GM12801 (cell line): ENCODE data around the gene SKA3.

ENCODE experiments used
- TF ChIP-seq, protein P1 (sequence below): IDR thresholded peaks from one replicate; pipeline ENCODE4 v1.5.1; 2011; ENCODE audit warnings: control low read depth; ENCODE audit not compliant: insufficient read length; ENCODE audit errors: extremely low read depth

Gene SKA3

GRCh38 chr13:21208652-21209154 lies 32.4 kb upstream of the SKA3 start:
- TF ChIP-seq, protein P1, sequence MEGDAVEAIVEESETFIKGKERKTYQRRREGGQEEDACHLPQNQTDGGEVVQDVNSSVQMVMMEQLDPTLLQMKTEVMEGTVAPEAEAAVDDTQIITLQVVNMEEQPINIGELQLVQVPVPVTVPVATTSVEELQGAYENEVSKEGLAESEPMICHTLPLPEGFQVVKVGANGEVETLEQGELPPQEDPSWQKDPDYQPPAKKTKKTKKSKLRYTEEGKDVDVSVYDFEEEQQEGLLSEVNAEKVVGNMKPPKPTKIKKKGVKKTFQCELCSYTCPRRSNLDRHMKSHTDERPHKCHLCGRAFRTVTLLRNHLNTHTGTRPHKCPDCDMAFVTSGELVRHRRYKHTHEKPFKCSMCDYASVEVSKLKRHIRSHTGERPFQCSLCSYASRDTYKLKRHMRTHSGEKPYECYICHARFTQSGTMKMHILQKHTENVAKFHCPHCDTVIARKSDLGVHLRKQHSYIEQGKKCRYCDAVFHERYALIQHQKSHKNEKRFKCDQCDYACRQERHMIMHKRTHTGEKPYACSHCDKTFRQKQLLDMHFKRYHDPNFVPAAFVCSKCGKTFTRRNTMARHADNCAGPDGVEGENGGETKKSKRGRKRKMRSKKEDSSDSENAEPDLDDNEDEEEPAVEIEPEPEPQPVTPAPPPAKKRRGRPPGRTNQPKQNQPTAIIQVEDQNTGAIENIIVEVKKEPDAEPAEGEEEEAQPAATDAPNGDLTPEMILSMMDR: no peak

DNA sequence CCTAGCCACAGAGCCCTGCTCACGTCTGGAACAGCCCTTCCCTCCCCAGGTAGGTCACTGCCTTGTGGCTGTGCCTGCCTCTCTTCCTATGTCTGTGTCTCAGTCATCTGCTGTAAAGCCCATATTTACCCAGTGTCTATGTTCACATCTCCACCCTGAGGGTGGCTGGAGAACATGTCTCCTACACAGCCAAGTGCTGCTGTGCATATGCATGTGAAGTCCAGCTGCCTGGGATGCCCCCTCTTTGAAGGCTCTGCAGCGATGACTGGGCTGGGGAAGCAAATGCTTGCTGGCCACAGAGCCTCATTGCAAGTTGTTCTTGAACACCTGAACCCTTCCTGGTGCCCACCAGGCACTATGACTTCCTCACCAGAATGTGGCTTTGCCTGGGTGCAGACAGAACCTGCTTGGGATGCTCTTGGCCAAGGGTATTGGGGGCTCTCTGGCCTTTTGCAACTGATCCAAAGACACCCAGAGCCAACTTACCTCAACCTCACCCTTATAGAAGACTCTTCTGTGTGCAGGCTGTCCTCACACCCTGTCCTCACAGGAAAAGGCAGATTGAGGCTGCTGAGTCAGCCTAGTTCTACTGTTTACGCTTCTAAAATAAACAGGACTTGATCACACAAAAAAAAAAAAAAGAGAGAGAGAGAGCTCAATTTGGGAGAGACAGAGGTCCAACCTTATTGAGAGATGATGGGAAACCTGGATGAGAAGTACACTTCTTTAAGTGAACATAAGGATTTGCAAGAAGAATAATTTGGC lies 26.6 kb upstream of the SKA3 start:
- TF ChIP-seq, protein P1: no peak

DNA sequence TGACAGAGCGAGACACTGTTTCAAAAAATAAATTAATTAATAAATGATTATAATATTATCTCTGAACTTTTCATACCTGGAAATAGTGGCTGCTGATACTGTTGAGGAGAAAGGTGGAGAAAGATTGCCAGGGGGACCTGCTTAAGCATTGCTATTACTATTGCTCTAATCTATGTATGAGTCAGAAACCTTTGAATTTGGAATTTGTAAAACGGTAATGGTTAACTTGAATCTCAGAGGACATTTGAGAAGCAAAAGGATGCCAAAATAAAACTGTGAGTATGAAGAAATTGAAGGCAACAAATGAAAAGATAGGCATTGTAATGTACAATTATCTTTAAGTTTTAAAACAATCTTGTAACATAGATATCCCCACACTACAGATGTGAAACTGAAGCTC lies 5.3 kb upstream of the SKA3 start:
- TF ChIP-seq, protein P1: no peak

GRCh38 chr13:21176982-21177284 lies 581 bp upstream of the SKA3 start:
- TF ChIP-seq, protein P1: no peak

GRCh38 chr13:21175656-21176214 lies 617 bp downstream of the SKA3 start:
- TF ChIP-seq, protein P1: no peak

DNA sequence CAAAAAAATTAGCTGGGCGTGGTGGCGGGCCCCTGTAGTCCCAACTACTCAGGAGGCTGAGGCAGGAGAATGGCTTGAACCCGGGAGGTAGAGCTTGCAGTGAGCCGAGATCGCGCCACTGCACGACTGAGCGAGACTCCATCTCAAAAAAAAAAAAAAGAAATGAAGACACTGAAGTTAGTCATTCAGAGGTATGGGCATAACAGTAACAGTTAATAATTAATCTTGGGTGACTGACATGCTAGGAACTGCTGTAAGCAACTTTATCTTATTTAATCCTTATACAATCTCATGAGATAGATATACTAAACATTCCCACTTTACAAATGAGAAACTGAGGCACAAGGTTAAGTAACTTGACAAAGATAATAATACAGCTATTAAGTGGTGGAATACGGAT lies 4.9 kb downstream of the SKA3 start:
- TF ChIP-seq, protein P1: no peak

DNA sequence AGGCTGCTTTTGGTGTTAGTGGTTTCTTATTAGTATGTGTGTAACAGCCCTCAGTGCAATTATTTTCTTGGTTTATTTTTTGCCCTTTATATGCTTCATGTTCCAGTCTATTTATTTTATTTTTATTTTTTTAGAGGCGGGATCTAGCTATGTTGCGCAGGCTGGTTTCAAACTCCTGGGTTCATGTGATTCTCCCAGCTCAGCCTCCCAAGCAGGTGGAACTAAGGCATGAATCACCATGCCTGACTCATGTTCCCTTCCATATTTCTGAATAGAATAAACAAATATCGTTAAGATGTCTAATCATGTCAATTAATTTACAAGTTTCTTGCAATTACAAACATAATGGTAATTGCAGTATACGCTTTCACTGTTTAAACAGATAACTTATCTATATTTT lies 11.7 kb downstream of the SKA3 start:
- TF ChIP-seq, protein P1: no peak
